HG02840 (cell line): ENCODE measurements around the gene CTNNA2.

ENCODE experiments used
- ATAC-seq: cut with Tn5 transposase; IDR thresholded peaks from one replicate; pipeline ENCODE4 v1.9.1; 2021; ENCODE audit warnings: mild to moderate bottlenecking, moderate library complexity, moderate number of reproducible peaks; ENCODE audit not compliant: unreplicated experiment, low FRiP score

CTNNA2 gene

GRCh38 chr2:79611448-79612016, 98.7 kb downstream of the CTNNA2 start:
- no peak for ATAC-seq

- no peak for ATAC-seq
Measured at GRCh38 chr2:79612999-79613398, 100.1 kb downstream of the CTNNA2 start.

DNA sequence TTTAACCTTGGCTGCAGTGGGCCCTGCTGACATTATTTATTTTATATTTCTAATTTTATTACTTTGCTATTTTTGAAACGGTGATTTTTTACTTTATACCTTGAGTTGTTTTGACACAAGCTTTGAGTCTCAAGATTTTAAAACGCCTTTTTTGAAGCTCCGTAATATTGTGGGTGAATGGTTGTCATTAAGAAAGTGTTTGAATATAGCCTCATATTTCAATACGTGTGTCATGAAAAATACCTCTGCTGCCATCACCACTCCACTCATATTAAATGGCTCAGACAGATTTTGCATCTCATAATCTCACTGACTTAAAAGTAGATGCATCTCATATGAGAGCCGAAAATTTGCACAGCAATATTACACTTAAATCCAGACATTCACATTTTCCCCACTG, 106.6 kb downstream of the CTNNA2 start:
- ATAC-seq, result no peak

- no peak for ATAC-seq
Measured at GRCh38 chr2:79619976-79620375, 107.1 kb downstream of the CTNNA2 start.

GRCh38 chr2:79620679-79621078, 107.8 kb downstream of the CTNNA2 start:
- ATAC-seq, result no peak

DNA sequence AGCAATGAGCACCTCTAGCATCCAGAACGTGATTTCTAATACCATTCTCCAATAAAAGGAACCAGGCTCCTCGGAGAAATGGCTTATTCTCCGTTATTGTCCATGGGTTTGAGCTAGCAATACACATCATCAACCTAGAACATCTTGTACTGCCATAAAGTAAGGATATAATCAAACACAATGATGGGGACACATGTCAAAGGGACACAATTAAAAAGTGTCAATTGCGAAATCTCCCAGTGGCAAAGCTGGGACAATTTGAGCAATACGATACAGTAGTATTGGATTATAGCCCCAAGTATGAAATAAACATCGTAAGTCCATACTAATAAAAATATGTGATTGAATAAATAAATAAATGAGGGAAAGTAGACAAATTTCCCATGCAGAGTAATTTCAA, 108.4 kb downstream of the CTNNA2 start:
- no peak for ATAC-seq

DNA sequence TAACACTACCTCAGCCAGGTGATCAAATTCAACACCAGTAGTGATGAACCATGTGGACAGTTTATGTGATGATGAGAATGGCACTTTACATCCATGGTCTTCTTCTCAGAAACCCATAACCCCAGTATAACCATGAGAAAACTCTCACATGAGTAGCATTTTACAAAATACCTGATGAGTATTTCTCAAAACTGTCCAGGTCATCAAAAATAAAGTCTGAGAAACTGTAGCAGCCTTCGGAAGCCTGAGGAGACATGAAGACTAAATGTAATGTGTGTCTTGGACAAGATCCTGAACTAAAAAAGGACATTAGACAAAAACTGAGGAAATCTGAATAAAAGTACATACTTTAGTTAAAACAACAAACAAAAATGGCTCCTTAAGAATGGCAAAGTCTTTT, 108.9 kb downstream of the CTNNA2 start:
- no peak for ATAC-seq

GRCh38 chr2:79622508-79622907, 109.7 kb downstream of the CTNNA2 start:
- no peak for ATAC-seq

DNA sequence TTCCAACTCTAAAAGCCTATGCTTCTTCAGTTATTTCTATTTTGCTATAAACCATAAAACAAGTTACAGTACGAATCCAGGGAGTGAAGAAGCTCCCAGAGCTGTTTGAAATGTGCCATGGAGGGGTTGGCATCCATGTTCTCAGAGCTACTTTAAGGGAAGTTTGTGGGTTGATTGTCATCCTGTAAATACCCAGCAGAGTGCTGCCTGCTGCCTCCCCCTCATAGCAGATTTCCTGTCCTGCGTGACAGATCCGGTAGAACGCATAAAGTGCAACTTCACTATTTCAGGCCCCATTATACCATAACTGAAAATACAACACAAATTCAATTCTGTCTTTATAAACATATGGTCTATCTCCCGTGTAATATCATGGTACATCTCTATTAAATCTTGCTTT, 114.4 kb downstream of the CTNNA2 start:
- ATAC-seq, result no peak

GRCh38 chr2:79630060-79630459, 117.2 kb downstream of the CTNNA2 start:
- ATAC-seq, result no peak

DNA sequence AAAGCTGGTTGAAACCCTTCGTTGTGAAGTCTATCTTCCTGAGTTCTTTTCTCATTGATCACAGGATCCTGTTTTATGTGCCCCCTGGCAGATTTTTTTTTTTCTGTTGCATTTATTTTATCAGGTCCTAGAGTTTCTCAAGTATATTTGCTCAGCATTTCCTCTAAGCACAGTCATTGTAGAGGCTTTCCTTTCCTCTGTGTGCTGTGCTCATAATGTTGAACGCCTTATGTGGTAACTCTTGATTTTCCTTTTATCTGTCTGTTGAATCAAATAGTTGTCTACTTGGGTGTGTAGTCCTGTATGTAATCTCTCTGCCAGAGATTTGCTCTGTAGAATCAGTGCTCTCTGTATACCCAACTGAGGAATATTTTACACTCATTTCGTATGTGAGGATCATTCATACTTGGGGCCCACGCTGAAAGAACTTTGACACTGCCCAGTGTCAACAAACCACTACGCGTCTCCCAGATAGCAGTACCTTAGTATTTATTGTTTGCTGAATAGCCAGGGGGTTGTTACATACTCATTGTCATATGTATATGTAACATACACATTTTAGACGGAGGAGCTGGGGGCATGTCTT, 118.2 kb downstream of the CTNNA2 start:
- ATAC-seq, result no peak

- ATAC-seq, result no peak
Measured at GRCh38 chr2:79638410-79638809, 125.6 kb downstream of the CTNNA2 start.

DNA sequence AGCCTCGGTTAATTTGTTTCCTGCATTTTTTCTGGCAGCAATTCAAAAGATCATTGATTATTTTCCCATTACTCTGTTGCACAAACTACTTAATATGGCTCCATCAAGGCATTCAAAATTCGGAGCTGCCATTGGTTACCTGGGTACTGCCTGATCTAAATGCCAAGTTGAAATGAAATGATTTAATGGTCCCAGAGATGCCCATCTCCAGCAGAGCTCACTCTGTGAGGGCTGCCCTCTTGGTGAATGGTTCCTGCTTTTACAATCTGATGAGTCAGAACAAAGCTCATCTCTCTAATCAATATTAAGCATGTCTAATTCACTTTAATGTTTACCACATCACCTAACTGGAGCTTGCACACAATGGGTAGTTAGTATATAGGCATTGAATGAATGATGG, 126.1 kb downstream of the CTNNA2 start:
- no peak for ATAC-seq

- no peak for ATAC-seq
Measured at GRCh38 chr2:79640001-79640400, 127.2 kb downstream of the CTNNA2 start.

- ATAC-seq, result no peak
Measured at GRCh38 chr2:79649531-79649930, 136.7 kb downstream of the CTNNA2 start.

GRCh38 chr2:79660557-79660956, 147.7 kb downstream of the CTNNA2 start:
- no peak for ATAC-seq

- no peak for ATAC-seq
Measured at GRCh38 chr2:79665091-79665490, 152.2 kb downstream of the CTNNA2 start.

DNA sequence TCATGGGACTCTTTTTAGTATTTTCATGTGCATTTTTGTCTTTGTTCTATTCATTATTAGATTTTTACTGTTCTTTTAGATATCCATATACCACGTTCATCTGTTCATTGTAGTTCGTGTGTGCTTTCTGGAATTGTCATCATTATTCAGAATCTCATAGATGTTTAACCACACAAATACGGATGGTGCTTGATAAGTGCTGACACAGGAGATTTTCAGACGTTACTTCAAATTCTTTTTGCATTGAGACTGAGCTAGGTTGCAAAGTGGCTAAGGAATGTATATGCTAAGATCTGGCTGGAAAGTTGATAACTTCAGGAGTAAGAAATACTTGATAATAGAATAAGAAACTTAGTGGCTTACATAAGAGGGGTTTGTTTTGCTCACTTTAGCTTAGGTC, 153.6 kb downstream of the CTNNA2 start:
- ATAC-seq, result no peak

- no peak for ATAC-seq
Measured at GRCh38 chr2:79669714-79670113, 156.9 kb downstream of the CTNNA2 start.

DNA sequence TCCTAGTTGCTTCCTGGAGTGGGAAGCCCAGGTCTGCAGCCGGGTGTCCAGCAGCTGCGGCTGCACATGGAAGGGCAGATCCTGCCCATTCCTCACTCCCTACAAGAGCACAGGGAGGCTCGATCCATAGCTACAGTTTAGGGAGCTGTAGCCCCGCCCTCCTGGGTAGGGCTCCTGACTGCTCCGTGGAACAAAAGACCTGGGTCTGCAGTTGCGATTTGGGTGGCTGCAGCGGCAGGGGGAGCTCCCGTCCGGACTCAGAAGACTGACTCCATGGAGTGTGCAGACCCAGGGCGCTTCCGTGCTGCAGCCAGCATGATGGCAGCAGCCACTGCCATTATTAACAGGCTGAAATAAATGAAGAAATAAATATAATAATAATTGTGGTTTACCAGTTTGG, 157.3 kb downstream of the CTNNA2 start:
- ATAC-seq, result no peak

DNA sequence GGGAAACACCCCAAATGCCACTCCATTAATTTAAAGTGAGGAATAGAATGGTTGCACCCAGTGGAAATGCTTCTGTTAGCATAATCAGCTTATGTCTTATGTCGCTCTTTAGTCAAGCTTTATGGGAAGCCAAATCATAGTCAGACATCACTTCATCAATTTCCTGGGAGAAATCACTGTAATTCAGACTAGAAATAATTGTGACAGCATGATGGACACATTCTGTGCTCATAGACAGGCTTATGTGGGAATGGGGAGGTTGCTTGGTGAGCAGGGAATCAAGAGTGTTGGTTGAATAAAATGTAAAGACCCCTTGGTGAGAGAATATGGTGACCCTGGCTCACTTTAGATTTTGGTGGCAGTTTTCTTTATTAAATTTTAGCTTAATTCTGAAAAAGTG, 174.0 kb downstream of the CTNNA2 start:
- ATAC-seq, result no peak

DNA sequence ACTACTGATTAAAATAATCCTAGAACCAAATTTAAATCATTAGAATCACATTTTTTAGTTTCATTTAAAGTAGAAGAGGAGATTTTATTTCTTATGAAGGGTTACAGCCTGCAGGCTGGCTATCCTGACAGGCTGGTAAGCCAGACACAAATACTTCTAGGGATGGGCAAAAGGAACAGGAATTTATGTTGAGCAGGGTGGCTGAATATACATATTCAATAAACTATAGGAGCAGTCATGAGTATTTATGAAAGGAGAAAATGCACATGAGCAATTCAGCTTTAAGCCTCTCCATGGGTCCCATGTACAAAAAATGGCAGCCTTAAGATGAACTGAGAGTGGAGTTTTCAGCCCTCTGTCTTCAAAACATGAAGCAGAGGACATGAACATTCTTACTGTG, 182.4 kb downstream of the CTNNA2 start:
- ATAC-seq, result no peak

GRCh38 chr2:79697200-79697599, 184.3 kb downstream of the CTNNA2 start:
- ATAC-seq, result no peak
